Right ventricle myocardium inferior (tissue), 1 donor: Measurements from ENCODE around the gene NNT. TPM values are rescaled to one million over a fixed set of nuclear protein-coding genes. Genes with fewer than 3 reads are reported as not detected.
"Not testable (repeated sequence)": the region's sequence is repeated elsewhere in the genome, so short reads cannot be mapped to it uniquely, and the experiment has no call there.

Source experiments
- ATAC-seq: fragments of 200-7000 bp; cut with Tn5 transposase; one replicate; pipeline ENCODE4 v1.9.1; 2020; ENCODE audit warnings: mild to moderate bottlenecking, moderate library complexity
- DNase-seq: peaks from one replicate; pipeline ENCODE4 v3.0.0; 2021; ENCODE audit errors: missing footprints
- intact Hi-C: fragments of 100-400 bp; cut with DNase I; formaldehyde crosslinking; loops from one replicate; pipeline ENCODE4 v1.11.0; 2022
- total RNA-seq: library from RNA; stranded (reverse); fragmentation: NEBNext Ultra II Directional; extraction: Animal tissue kit (Norgen Biotek cat#: 25700); gene quantifications from one replicate; pipeline ENCODE4 v1.2.1, GENCODE V29; 2021
- donor health status: DM: no; HTN: yes; CAD: no; lungs with severe emphysema.

NNT gene
- total RNA-seq, 1 donor from 2014 or later: 563 TPM

- intact Hi-C loops: no loop called here
- ATAC-seq: no peak
- no peak for DNase-seq
Measured at GRCh38 chr5:43647789-43648188, 44.8 kb downstream of the NNT start.

- intact Hi-C loops: no loop called here
- peak; percentile 85 for ATAC-seq
- DNase-seq: no peak
Measured at GRCh38 chr5:43648499-43649124, 45.6 kb downstream of the NNT start.

GRCh38 chr5:43649256-43649655, 46.3 kb downstream of the NNT start:
- ATAC-seq: peak; percentile 32
- intact Hi-C loops: no loop called here
- no peak for DNase-seq

GRCh38 chr5:43652537-43653302, 49.7 kb downstream of the NNT start:
- ATAC-seq: peak; percentile 45
- no peak for DNase-seq
- intact Hi-C loops: no loop called here

- DNase-seq (no peak), ATAC-seq (peak; percentile 34)
- intact Hi-C loops: no loop called here
Measured at GRCh38 chr5:43658509-43658908, 55.5 kb downstream of the NNT start.

GRCh38 chr5:43659075-43659474, 56.1 kb downstream of the NNT start:
- intact Hi-C loops: no loop called here
- DNase-seq (no peak), ATAC-seq (no peak)

- no peak for ATAC-seq
- intact Hi-C loops: no loop called here
- DNase-seq: no peak
Measured at GRCh38 chr5:43661102-43661501, 58.1 kb downstream of the NNT start.

- ATAC-seq: no peak
- intact Hi-C loops: no loop called here
Measured at GRCh38 chr5:43663916-43664315, 60.9 kb downstream of the NNT start.

GRCh38 chr5:43664501-43665040, 61.6 kb downstream of the NNT start:
- DNase-seq (no peak), ATAC-seq (no peak)
- intact Hi-C loops: no loop called here

More at GRCh38 chr5:43663916-43664315, 60.9 kb downstream of the NNT start:
- no peak for DNase-seq

GRCh38 chr5:43665749-43666148, 62.8 kb downstream of the NNT start:
- ATAC-seq, intact Hi-C loops: not testable (repeated sequence)
- DNase-seq: peak; percentile 14

GRCh38 chr5:43666728-43667127, 63.7 kb downstream of the NNT start:
- intact Hi-C loops, ATAC-seq: not testable (repeated sequence)
- DNase-seq: peak; percentile 49

- intact Hi-C loops, ATAC-seq, DNase-seq: not testable (repeated sequence)
Measured at GRCh38 chr5:43667379-43667778, 64.4 kb downstream of the NNT start.

- intact Hi-C loops: no loop called here
- ATAC-seq: no peak
- DNase-seq: no peak
Measured at GRCh38 chr5:43674536-43674935, 71.6 kb downstream of the NNT start.

GRCh38 chr5:43675357-43675756, 72.4 kb downstream of the NNT start:
- ATAC-seq: no peak
- DNase-seq: no peak
- intact Hi-C loops: no loop called here

- no peak for ATAC-seq
- DNase-seq: no peak
- intact Hi-C loops: no loop called here
Measured at GRCh38 chr5:43676083-43676840, 73.3 kb downstream of the NNT start.

GRCh38 chr5:43677253-43677652, 74.3 kb downstream of the NNT start:
- ATAC-seq (peak; percentile 40), DNase-seq (no peak)
- intact Hi-C loops: no loop called here

- intact Hi-C loops: no loop called here
- DNase-seq (no peak), ATAC-seq (no peak)
Measured at GRCh38 chr5:43679214-43679613, 76.2 kb downstream of the NNT start.

GRCh38 chr5:43680286-43680685, 77.3 kb downstream of the NNT start:
- intact Hi-C loops: no loop called here
- DNase-seq (no peak), ATAC-seq (no peak)

GRCh38 chr5:43683884-43684471, 81.0 kb downstream of the NNT start:
- peak; percentile 61 for ATAC-seq
- no peak for DNase-seq
- intact Hi-C loops: no loop called here
